ENCODE measurements around the gene PTBP3.

PTBP3 gene

GRCh38 chr9:112316258-112316943 is 17.0 kb downstream of the PTBP3 start:
- H3K9me3 ChIP-seq (ENCODE audit: control insufficient read depth, low read length): no peaks in the 10 kb centered on the region
- no peaks in the 10 kb centered on the region for H3K4me1 ChIP-seq
- no peaks in the 10 kb centered on the region for H3K27me3 ChIP-seq (ENCODE audit: control insufficient read depth, insufficient read depth, low read length)
- peaks cover 11% of the 10 kb centered on the region for H3K79me2 ChIP-seq
- no peak overlapping the region for H3K9ac ChIP-seq
- H3K36me3 ChIP-seq (ENCODE audit: control insufficient read depth, insufficient read depth, low read length): no peaks in the 10 kb centered on the region
- no peak overlapping the region for H3K27ac ChIP-seq
- no peak overlapping the region for H3K4me3 ChIP-seq (ENCODE audit: low read depth, low read length)
- H2AFZ ChIP-seq: no peak overlapping the region
- no peak overlapping the region for H3K4me2 ChIP-seq (ENCODE audit: low read length)
- TF ChIP-seq CTCF (IDR thresholded peaks at IDR 0.05): no peak

- no peak for TF ChIP-seq CTCF (IDR thresholded peaks at IDR 0.05)
- Histone ChIP-seq H3K27me3 (ENCODE audit: control insufficient read depth, insufficient read depth, low read length) (no peaks in the 10 kb centered on the region), H3K4me2 (ENCODE audit: low read length) (no peak overlapping the region), H3K4me1 (no peaks in the 10 kb centered on the region), H3K4me3 (ENCODE audit: low read depth, low read length) (no peak overlapping the region), H2AFZ (no peak overlapping the region), H3K79me2 (peaks cover 11% of the 10 kb centered on the region), H3K9me3 (ENCODE audit: control insufficient read depth, low read length) (no peaks in the 10 kb centered on the region), H3K36me3 (ENCODE audit: control insufficient read depth, insufficient read depth, low read length) (no peaks in the 10 kb centered on the region), H3K27ac (no peak overlapping the region), H3K9ac (no peak overlapping the region)
These were observed 17.8 kb downstream of the PTBP3 start for GRCh38 chr9:112315331-112316257.

GRCh38 chr9:112312139-112312538 is 21.3 kb downstream of the PTBP3 start:
- Histone ChIP-seq H3K36me3 (ENCODE audit: control insufficient read depth, insufficient read depth, low read length) (no peaks in the 10 kb centered on the region), H2AFZ (no peak overlapping the region), H3K79me2 (peaks cover 4% of the 10 kb centered on the region), H3K4me1 (no peaks in the 10 kb centered on the region), H3K9ac (no peak overlapping the region), H3K4me2 (ENCODE audit: low read length) (no peak overlapping the region), H3K9me3 (ENCODE audit: control insufficient read depth, low read length) (no peaks in the 10 kb centered on the region), H3K27ac (no peak overlapping the region), H3K27me3 (ENCODE audit: control insufficient read depth, insufficient read depth, low read length) (no peaks in the 10 kb centered on the region), H3K4me3 (ENCODE audit: low read depth, low read length) (no peak overlapping the region)
- no peak for TF ChIP-seq CTCF (IDR thresholded peaks at IDR 0.05)

GRCh38 chr9:112311497-112311896 is 21.9 kb downstream of the PTBP3 start:
- H3K36me3 ChIP-seq (ENCODE audit: control insufficient read depth, insufficient read depth, low read length): no peaks in the 10 kb centered on the region
- no peak overlapping the region for H3K4me2 ChIP-seq (ENCODE audit: low read length)
- peaks cover 4% of the 10 kb centered on the region for H3K79me2 ChIP-seq
- no peak overlapping the region for H3K27ac ChIP-seq
- no peaks in the 10 kb centered on the region for H3K27me3 ChIP-seq (ENCODE audit: control insufficient read depth, insufficient read depth, low read length)
- no peak overlapping the region for H3K4me3 ChIP-seq (ENCODE audit: low read depth, low read length)
- H2AFZ ChIP-seq: no peak overlapping the region
- no peak overlapping the region for H3K9ac ChIP-seq
- no peaks in the 10 kb centered on the region for H3K4me1 ChIP-seq
- no peak for TF ChIP-seq CTCF (IDR thresholded peaks at IDR 0.05)
- H3K9me3 ChIP-seq (ENCODE audit: control insufficient read depth, low read length): no peaks in the 10 kb centered on the region
